ENCODE results near the gene IMPDH2. TPM values are rescaled to one million over a fixed set of nuclear protein-coding genes. Genes with fewer than 3 reads are reported as not detected.

The IMPDH2 gene
- polyA plus RNA-seq, 3 donors: 20.8 to 67.3 (median 21.0) TPM

DNA sequence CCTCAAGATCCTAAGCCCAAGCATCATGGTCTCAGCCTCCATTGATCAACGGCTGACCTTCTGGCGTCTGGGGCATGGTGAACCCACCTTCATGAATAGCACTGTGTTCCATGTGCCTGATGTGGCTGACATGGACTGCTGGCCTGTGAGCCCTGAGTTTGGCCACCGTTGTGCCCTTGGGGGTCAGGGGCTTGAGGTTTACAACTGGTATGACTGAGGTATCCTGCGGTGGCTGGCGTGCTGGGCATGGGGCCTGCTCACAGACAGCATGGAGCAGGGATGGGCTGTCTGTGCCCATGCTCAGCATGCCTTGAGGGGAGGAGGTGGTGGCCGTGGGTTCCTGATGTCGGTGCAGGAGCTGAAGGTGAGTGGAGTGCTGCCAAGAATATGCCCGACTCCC lies 14.1 kb downstream of the IMPDH2 start:
- H3K27ac Mint-ChIP-seq: peak overlapping the region in 1 of 7 donors; percentile 41

DNA sequence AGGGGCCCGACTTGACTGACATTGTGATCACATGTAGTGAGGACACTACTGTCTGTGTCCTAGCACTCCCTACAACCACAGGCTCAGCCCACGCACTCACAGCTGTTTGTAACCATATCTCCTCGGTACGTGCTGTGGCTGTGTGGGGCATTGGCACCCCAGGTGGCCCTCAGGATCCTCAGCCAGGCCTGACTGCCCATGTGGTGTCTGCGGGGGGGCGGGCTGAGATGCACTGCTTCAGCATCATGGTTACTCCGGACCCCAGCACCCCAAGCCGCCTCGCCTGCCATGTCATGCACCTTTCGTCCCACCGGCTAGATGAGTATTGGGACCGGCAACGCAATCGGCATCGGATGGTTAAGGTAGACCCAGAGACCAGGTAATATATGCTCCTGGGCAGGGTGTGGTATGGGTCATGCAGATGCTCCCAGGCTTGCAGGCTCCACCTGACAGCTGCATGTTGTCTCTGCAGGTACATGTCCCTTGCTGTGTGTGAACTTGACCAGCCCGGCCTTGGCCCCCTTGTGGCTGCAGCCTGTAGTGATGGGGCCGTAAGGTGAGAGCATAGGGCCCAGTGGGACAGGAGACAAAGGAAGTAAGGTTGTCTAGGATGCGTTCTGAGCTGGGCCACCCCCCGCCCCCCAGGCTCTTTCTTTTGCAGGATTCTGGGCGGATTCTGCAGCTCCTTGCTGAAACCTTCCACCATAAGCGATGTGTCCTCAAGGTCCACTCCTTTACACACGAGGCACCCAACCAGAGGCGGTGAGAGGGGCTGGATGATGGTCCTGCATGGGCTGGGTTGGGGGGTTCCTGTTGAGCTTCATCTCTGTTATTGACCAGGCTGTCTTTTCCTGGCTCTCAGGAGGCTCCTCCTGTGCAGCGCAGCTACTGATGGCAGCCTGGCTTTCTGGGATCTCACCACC lies 15.2 kb downstream of the IMPDH2 start:
- H3K9me3 ChIP-seq (replicated peaks in 1 of 2; ENCODE audit: control insufficient read depth in 1 of 2, insufficient read depth in 1 of 2, low read length in 2 of 2): no peaks in the 10 kb centered on the region
- H3K4me2 ChIP-seq (replicated peaks; ENCODE audit: extremely low read depth, low read length, poor library complexity, severe bottlenecking): no peak overlapping the region
- H3K9ac ChIP-seq (ENCODE audit: insufficient read depth, low read length, poor library complexity, severe bottlenecking): no peak overlapping the region
- Mint-ChIP-seq H3K9me3 (no peaks in the 10 kb centered on the region), H3K4me3 (no peak overlapping the region), H3K27ac (peak overlapping the region in 1 of 7 donors; percentile 56), H3K36me3 (peaks cover 28 to 59% of the 10 kb centered on the region in 2 donors), H3K4me1 (peaks cover 17% of the 10 kb centered on the region), H3K27me3 (ENCODE audit: low read depth in 3 of 3) (no peaks in the 10 kb centered on the region)
- peak in 1 of 3 donors; percentile 39 for DNase-seq
- H3K4me3 ChIP-seq (replicated peaks in 1 of 3; ENCODE audit: low read depth in 2 of 3, low read length in 3 of 3): no peak overlapping the region
- peaks cover 41 to 55% of the 10 kb centered on the region in 2 donors for H3K36me3 ChIP-seq (replicated peaks in 1 of 2; ENCODE audit: control insufficient read depth in 1 of 2, insufficient read depth in 2 of 2, low read length in 2 of 2)
- H3K27ac ChIP-seq (ENCODE audit: low read depth in 1 of 2, low read length in 2 of 2): no peak overlapping the region
- H3K4me1 ChIP-seq (ENCODE audit: control insufficient read depth in 1 of 2, insufficient read depth in 2 of 2, low read length in 2 of 2): peaks cover 13 to 24% of the 10 kb centered on the region in 2 donors
- peaks cover 48% of the 10 kb centered on the region for H4K20me1 ChIP-seq (ENCODE audit: insufficient read depth, low read length)
- TF ChIP-seq, protein P1, sequence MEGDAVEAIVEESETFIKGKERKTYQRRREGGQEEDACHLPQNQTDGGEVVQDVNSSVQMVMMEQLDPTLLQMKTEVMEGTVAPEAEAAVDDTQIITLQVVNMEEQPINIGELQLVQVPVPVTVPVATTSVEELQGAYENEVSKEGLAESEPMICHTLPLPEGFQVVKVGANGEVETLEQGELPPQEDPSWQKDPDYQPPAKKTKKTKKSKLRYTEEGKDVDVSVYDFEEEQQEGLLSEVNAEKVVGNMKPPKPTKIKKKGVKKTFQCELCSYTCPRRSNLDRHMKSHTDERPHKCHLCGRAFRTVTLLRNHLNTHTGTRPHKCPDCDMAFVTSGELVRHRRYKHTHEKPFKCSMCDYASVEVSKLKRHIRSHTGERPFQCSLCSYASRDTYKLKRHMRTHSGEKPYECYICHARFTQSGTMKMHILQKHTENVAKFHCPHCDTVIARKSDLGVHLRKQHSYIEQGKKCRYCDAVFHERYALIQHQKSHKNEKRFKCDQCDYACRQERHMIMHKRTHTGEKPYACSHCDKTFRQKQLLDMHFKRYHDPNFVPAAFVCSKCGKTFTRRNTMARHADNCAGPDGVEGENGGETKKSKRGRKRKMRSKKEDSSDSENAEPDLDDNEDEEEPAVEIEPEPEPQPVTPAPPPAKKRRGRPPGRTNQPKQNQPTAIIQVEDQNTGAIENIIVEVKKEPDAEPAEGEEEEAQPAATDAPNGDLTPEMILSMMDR (IDR thresholded peaks at IDR 0.05): peak; percentile 62
- H2AFZ ChIP-seq (ENCODE audit: insufficient read depth, low read depth, low read length, poor library complexity, severe bottlenecking): no peak overlapping the region
- intact Hi-C loops (cut with micrococcal nuclease): no loop called here
- H3K27me3 ChIP-seq (ENCODE audit: control insufficient read depth in 2 of 2, insufficient read depth in 2 of 2, low read length in 2 of 2): no peaks in the 10 kb centered on the region
- H3K79me2 ChIP-seq (ENCODE audit: insufficient read depth, low read length): peaks cover 39% of the 10 kb centered on the region
- WGBS (ENCODE audit: insufficient coverage): 90% methylated on average over 19 of the region's 24 CpGs

More for the DNA sequence above, 14.1 kb downstream of the IMPDH2 start:
- Histone ChIP-seq H2AFZ (ENCODE audit: insufficient read depth, low read depth, low read length, poor library complexity, severe bottlenecking) (no peak overlapping the region), H4K20me1 (ENCODE audit: insufficient read depth, low read length) (peaks cover 45% of the 10 kb centered on the region), H3K79me2 (ENCODE audit: insufficient read depth, low read length) (peaks cover 41% of the 10 kb centered on the region), H3K9me3 (replicated peaks in 1 of 2; ENCODE audit: control insufficient read depth in 1 of 2, insufficient read depth in 1 of 2, low read length in 2 of 2) (no peaks in the 10 kb centered on the region), H3K36me3 (replicated peaks in 1 of 2; ENCODE audit: control insufficient read depth in 1 of 2, insufficient read depth in 2 of 2, low read length in 2 of 2) (peaks cover 41 to 55% of the 10 kb centered on the region in 2 donors), H3K9ac (ENCODE audit: insufficient read depth, low read length, poor library complexity, severe bottlenecking) (no peak overlapping the region), H3K27me3 (ENCODE audit: control insufficient read depth in 2 of 2, insufficient read depth in 2 of 2, low read length in 2 of 2) (no peaks in the 10 kb centered on the region), H3K4me3 (replicated peaks in 1 of 3; ENCODE audit: low read depth in 2 of 3, low read length in 3 of 3) (no peak overlapping the region), H3K27ac (ENCODE audit: low read depth in 1 of 2, low read length in 2 of 2) (no peak overlapping the region), H3K4me1 (ENCODE audit: control insufficient read depth in 1 of 2, insufficient read depth in 2 of 2, low read length in 2 of 2) (peaks cover 24 to 30% of the 10 kb centered on the region in 2 donors), H3K4me2 (replicated peaks; ENCODE audit: extremely low read depth, low read length, poor library complexity, severe bottlenecking) (no peak overlapping the region)
- Mint-ChIP-seq H3K9me3 (no peaks in the 10 kb centered on the region), H3K36me3 (peaks cover 28 to 58% of the 10 kb centered on the region in 2 donors), H3K27me3 (ENCODE audit: low read depth in 3 of 3) (no peaks in the 10 kb centered on the region), H3K4me3 (no peak overlapping the region), H3K4me1 (peaks cover 19% of the 10 kb centered on the region)
- 96% methylated on average over 5 of the region's 8 CpGs for WGBS (ENCODE audit: insufficient coverage)
- no peak for DNase-seq
- intact Hi-C loops (cut with micrococcal nuclease): no loop called here
- TF ChIP-seq, protein P1 (IDR thresholded peaks at IDR 0.05): no peak

All from CD14-positive monocyte (primary cell).